Ascending aorta (tissue), 2 donors: ENCODE data around the gene MAML3. TPM values are rescaled to one million over a fixed set of nuclear protein-coding genes. Genes with fewer than 3 reads are reported as not detected.

Source experiments
- DNase-seq, 2 donors: peaks; one replicate each; pipeline ENCODE4 v3.0.0-alpha.2; 2019; ENCODE audit warnings: low spot score in 2 of 2
- H3K27ac ChIP-seq, 2 donors: fragments of 200-600 bp; sonication (generic); one replicate each; pipeline ENCODE4 v1.5.1; 2016 to 2017; ENCODE audit warnings: mild to moderate bottlenecking in 1 of 2
- H3K27me3 ChIP-seq: fragments of 200-600 bp; sonication (generic); one replicate; pipeline ENCODE4 v1.5.1; 2017
- H3K36me3 ChIP-seq, 2 donors: fragments of 200-600 bp; sonication (generic); one replicate each; pipeline ENCODE4 v1.5.1; 2016
- H3K4me1 ChIP-seq, 2 donors: fragments of 200-600 bp; sonication (generic); one replicate each; pipeline ENCODE4 v1.5.1; 2016 to 2017; ENCODE audit warnings: mild to moderate bottlenecking in 1 of 2
- H3K4me3 ChIP-seq, 2 donors: fragments of 200-600 bp; sonication (generic); one replicate each; pipeline ENCODE4 v1.5.1; 2016 to 2017; ENCODE audit warnings: mild to moderate bottlenecking in 1 of 2
- H3K9me3 ChIP-seq, 2 donors: fragments of 200-600 bp; sonication (generic); one replicate each; pipeline ENCODE4 v1.5.1; 2016
- CTCF ChIP-seq, 3 experiments: fragments of 200-600 bp in 2 of 3; fragments of 450-650 bp in 1 of 3; sonication (generic) in 2 of 3; IDR thresholded peaks; one replicate each; pipeline ENCODE4 v1.5.1; 2016 to 2019; ENCODE audit warnings: antibody characterized with exemption in 3 of 3, mild to moderate bottlenecking in 1 of 3, moderate library complexity in 1 of 3
- intact Hi-C: fragments of 100-400 bp; cut with DNase I; formaldehyde crosslinking; loops from one replicate; pipeline ENCODE4 v1.15.1; 2023
- total RNA-seq: library from RNA; depleted of rRNA; stranded (reverse); fragments of >200 nt; gene quantifications from one replicate; pipeline ENCODE4 v1.1.0, GENCODE V29; 2016

MAML3 gene
- total RNA-seq, 1 donor from 2014 or later = 4.7 TPM

- H3K27ac ChIP-seq = peak overlapping the region; percentile 65 to 66
- intact Hi-C loops = no loop called here
- peaks cover 0 to 23% of the 10 kb centered on the region in 2 donors for H3K4me1 ChIP-seq
Observed at GRCh38 chr4:140084385-140084784, 69.6 kb downstream of the MAML3 start.

GRCh38 chr4:140082391-140082755, 71.6 kb downstream of the MAML3 start:
- no peak for DNase-seq
- TF ChIP-seq CTCF (IDR thresholded peaks at IDR 0.05) = no peak
- Histone ChIP-seq H3K27ac (no peak overlapping the region), H3K4me1 (peaks cover 0 to 23% of the 10 kb centered on the region in 2 donors), H3K36me3 (no peaks in the 10 kb centered on the region), H3K4me3 (no peak overlapping the region), H3K27me3 (no peaks in the 10 kb centered on the region), H3K9me3 (no peaks in the 10 kb centered on the region)
- intact Hi-C loops = no loop called here

More at GRCh38 chr4:140084385-140084784, 69.6 kb downstream of the MAML3 start:
- DNase-seq = no peak
- Histone ChIP-seq H3K27me3 (no peaks in the 10 kb centered on the region), H3K36me3 (no peaks in the 10 kb centered on the region), H3K4me3 (no peak overlapping the region), H3K9me3 (no peaks in the 10 kb centered on the region)
- no peak for TF ChIP-seq CTCF (IDR thresholded peaks at IDR 0.05)

- no peaks in the 10 kb centered on the region for H3K36me3 ChIP-seq
- no peak for TF ChIP-seq CTCF (IDR thresholded peaks at IDR 0.05)
- H3K27me3 ChIP-seq = no peaks in the 10 kb centered on the region
- no peaks in the 10 kb centered on the region for H3K9me3 ChIP-seq
- no peak for DNase-seq
- H3K27ac ChIP-seq = no peak overlapping the region
- no peak overlapping the region for H3K4me3 ChIP-seq
- intact Hi-C loops = no loop called here
- H3K4me1 ChIP-seq = peaks cover 0 to 23% of the 10 kb centered on the region in 2 donors
Observed at GRCh38 chr4:140081641-140082390, 72.2 kb downstream of the MAML3 start.

- H3K4me3 ChIP-seq = no peak overlapping the region
- H3K27ac ChIP-seq = no peak overlapping the region
- no peaks in the 10 kb centered on the region for H3K27me3 ChIP-seq
- no peaks in the 10 kb centered on the region for H3K36me3 ChIP-seq
- no peak for DNase-seq
- H3K9me3 ChIP-seq = no peaks in the 10 kb centered on the region
- H3K4me1 ChIP-seq = peaks cover 0 to 20% of the 10 kb centered on the region in 2 donors
- no peak for TF ChIP-seq CTCF (IDR thresholded peaks at IDR 0.05)
- intact Hi-C loops = no loop called here
Observed at GRCh38 chr4:140080883-140081282, 73.1 kb downstream of the MAML3 start.

GRCh38 chr4:140078366-140078765, 75.6 kb downstream of the MAML3 start:
- no peak overlapping the region for H3K4me3 ChIP-seq
- intact Hi-C loops = no loop called here
- no peaks in the 10 kb centered on the region for H3K27me3 ChIP-seq
- TF ChIP-seq CTCF (IDR thresholded peaks at IDR 0.05) = no peak
- no peaks in the 10 kb centered on the region for H3K36me3 ChIP-seq
- no peak overlapping the region for H3K27ac ChIP-seq
- DNase-seq = no peak
- H3K4me1 ChIP-seq = peaks cover 0 to 3% of the 10 kb centered on the region in 2 donors
- H3K9me3 ChIP-seq = no peaks in the 10 kb centered on the region
